ENCODE data around the gene MAML1. TPM values are rescaled to one million over a fixed set of nuclear protein-coding genes. Genes with fewer than 3 reads are reported as not detected.

MAML1 gene
- total RNA-seq, 1 experiment from 2014 or later, result 18.0 TPM

Other genes with a start within 250 kb of the MAML1 start
- 38.4 and 41.9 TPM in 2 replicates for gene RUFY1, start 182.3 kb upstream of the MAML1 start, total RNA-seq (2014; rRNA removed; shearing (Covaris generic))
- gene HNRNPH1, start 109.2 kb upstream of the MAML1 start, total RNA-seq (2014; rRNA removed; shearing (Covaris generic)), result 639 and 733 TPM in 2 replicates
- gene CBY3, start 51.8 kb upstream of the MAML1 start, total RNA-seq (2014; rRNA removed; shearing (Covaris generic)), result not detected in 2 replicates
- 813 and 826 TPM in 2 replicates for gene CANX, start 33.9 kb upstream of the MAML1 start, total RNA-seq (2014; rRNA removed; shearing (Covaris generic))
- 0.68 TPM in 1 of 2 replicates, not detected in the other for gene LTC4S, start 61.2 kb downstream of the MAML1 start, total RNA-seq (2014; rRNA removed; shearing (Covaris generic))
- 98.2 and 125 TPM in 2 replicates for gene MGAT4B, start 74.0 kb downstream of the MAML1 start, total RNA-seq (2014; rRNA removed; shearing (Covaris generic))
- 298 and 772 TPM in 2 replicates for gene SQSTM1, start 88.1 kb downstream of the MAML1 start, total RNA-seq (2014; rRNA removed; shearing (Covaris generic))
- 10.4 and 17.7 TPM in 2 replicates for gene MRNIP, start 126.0 kb downstream of the MAML1 start, total RNA-seq (2014; rRNA removed; shearing (Covaris generic))
- gene TBC1D9B, start 175.1 kb downstream of the MAML1 start, total RNA-seq (2014; rRNA removed; shearing (Covaris generic)), result 41.9 and 43.2 TPM in 2 replicates